ENCODE measurements around the gene SPRED1. TPM values are rescaled to one million over a fixed set of nuclear protein-coding genes. Genes with fewer than 3 reads are reported as not detected.

The SPRED1 gene
- total RNA-seq = 62.1 TPM
- long read RNA-seq, full-length matches to known transcripts = 146 of 166 reads
- long read RNA-seq, partial matches to known transcripts = 3 of 166 reads
- long read RNA-seq, other reads (novel, unspliced or antisense) = 17 of 166 reads

- H3K27ac ChIP-seq = peak within 1 kb of the TSS; percentile 97
- peaks cover 22% of the 10 kb centered on the region for H3K4me1 ChIP-seq
- DNase-seq (peak; percentile 91), ATAC-seq (peak; percentile 77)
- H3K36me3 ChIP-seq = no peaks in the 10 kb centered on the region
- TF ChIP-seq CTCF (IDR thresholded peaks at IDR 0.05) = no peak
- no peaks in the 10 kb centered on the region for H3K27me3 ChIP-seq
- peak within 1 kb of the TSS; percentile 80 for H3K4me3 ChIP-seq
- intact Hi-C loops (cut with DNase I) = no loop called here
- no peaks in the 10 kb centered on the region for H3K9me3 ChIP-seq
These were observed at the start of gene SPRED1 for GRCh38 chr15:38252481-38253350. SPRED1 (plus strand) TSS chr15:38252836; CDS start chr15:38253186, 350 bp downstream.

- H3K27me3 ChIP-seq = no peaks in the 10 kb centered on the region
- H3K4me1 ChIP-seq = peaks cover 11% of the 10 kb centered on the region
- H3K4me3 ChIP-seq = no peak overlapping the region
- H3K9me3 ChIP-seq = no peaks in the 10 kb centered on the region
- H3K27ac ChIP-seq = no peak overlapping the region
- ATAC-seq (peak; percentile 41), DNase-seq (no peak)
- no peaks in the 10 kb centered on the region for H3K36me3 ChIP-seq
- TF ChIP-seq CTCF (IDR thresholded peaks at IDR 0.05) = no peak
- intact Hi-C loops (cut with DNase I) = no loop called here
These were observed 46.9 kb upstream of the SPRED1 start for GRCh38 chr15:38205526-38206272.

DNA sequence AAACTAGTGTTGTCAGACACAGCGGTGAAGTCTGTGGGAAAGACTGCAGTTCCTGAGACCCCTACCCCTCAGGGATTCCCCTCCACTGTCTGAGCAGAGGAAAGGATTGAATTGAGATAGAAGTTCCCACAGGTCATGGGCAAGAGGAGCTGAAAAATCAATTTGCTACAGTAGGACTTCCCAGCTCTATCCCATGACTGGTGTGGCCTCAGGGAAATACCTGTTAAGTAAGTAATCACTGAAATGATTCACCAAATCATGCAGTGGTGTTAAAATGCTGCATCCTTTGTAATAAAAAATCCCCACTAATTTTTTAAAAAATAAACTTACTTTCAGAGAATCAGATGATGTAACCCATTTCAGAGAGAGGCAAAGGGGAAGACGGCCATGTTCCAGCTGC is 45.0 kb upstream of the SPRED1 start:
- DNase-seq (no peak), ATAC-seq (no peak)
- no peaks in the 10 kb centered on the region for H3K36me3 ChIP-seq
- intact Hi-C loops (cut with DNase I) = no loop called here
- no peaks in the 10 kb centered on the region for H3K27me3 ChIP-seq
- peaks cover 11% of the 10 kb centered on the region for H3K4me1 ChIP-seq
- no peak overlapping the region for H3K4me3 ChIP-seq
- H3K27ac ChIP-seq = no peak overlapping the region
- no peak for TF ChIP-seq CTCF (IDR thresholded peaks at IDR 0.05)
- H3K9me3 ChIP-seq = no peaks in the 10 kb centered on the region

DNA sequence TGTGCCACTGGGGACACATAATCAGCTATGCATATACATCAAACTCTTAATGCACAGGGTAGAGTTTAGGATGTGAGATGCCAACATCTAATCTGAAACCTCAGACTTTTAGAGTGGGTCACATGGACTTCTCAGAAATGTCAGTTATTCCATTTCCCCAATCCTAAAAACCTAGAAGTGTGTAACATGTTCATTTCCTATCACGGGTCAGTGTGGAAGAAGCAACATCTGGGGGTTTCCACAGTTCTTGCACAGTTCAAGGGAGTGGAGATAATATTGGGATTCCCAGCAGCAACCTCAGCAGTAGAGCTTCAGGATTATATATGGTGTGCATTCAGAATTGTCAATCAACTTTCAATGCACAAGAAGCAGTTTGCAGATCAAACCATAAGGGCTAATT is 44.4 kb upstream of the SPRED1 start:
- Histone ChIP-seq H3K27me3 (no peaks in the 10 kb centered on the region), H3K4me1 (peaks cover 11% of the 10 kb centered on the region), H3K27ac (no peak overlapping the region), H3K9me3 (no peaks in the 10 kb centered on the region), H3K4me3 (no peak overlapping the region), H3K36me3 (no peaks in the 10 kb centered on the region)
- intact Hi-C loops (cut with DNase I) = no loop called here
- no peak for DNase-seq
- no peak for TF ChIP-seq CTCF (IDR thresholded peaks at IDR 0.05)
- ATAC-seq = peak; percentile 38

DNA sequence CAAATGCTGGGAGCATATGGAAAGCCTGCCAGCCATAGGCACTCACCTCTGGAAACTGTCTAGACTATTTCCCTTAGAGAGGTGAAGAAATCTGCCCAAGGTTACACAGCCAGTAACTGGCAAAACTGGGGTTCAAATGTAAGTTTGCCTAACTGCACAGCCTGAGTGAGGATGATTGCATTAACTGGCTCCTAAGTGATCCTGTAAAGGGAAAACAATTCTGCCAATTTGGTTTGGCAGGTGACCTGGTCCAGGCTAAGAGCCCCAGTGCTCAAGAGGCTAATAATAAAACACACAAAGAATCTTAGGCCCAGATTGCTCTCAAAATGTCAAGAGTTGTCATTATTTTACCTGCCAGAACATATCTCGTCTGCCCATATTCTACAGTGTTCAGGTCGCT is 43.9 kb upstream of the SPRED1 start:
- peaks cover 11% of the 10 kb centered on the region for H3K4me1 ChIP-seq
- no peak overlapping the region for H3K4me3 ChIP-seq
- no peaks in the 10 kb centered on the region for H3K36me3 ChIP-seq
- no peaks in the 10 kb centered on the region for H3K27me3 ChIP-seq
- intact Hi-C loops (cut with DNase I) = no loop called here
- peak; percentile 62 for ATAC-seq
- no peaks in the 10 kb centered on the region for H3K9me3 ChIP-seq
- no peak overlapping the region for H3K27ac ChIP-seq
- TF ChIP-seq CTCF (IDR thresholded peaks at IDR 0.05) = no peak
- no peak for DNase-seq

Measured in upper lobe of right lung (tissue), 1 donor.